Prostate gland (tissue), 2 donors: ENCODE results near the gene ZNF383.

Source experiments
- CTCF ChIP-seq, 4 experiments: fragments of 200-600 bp in 2 of 4; fragments of 450-650 bp in 2 of 4; sonication (generic) in 2 of 4; IDR thresholded peaks; 1 replicate in 3 of 4; 2 replicates in 1 of 4; pipeline ENCODE4 v1.5.1; 2016 to 2019; ENCODE audit warnings: antibody characterized with exemption in 4 of 4, mild to moderate bottlenecking in 2 of 4, moderate library complexity in 2 of 4
- POLR2A ChIP-seq: fragments of 450-650 bp; IDR thresholded peaks from one replicate; pipeline ENCODE4 v1.6.1; 2016; ENCODE audit warnings: antibody characterized with exemption, mild to moderate bottlenecking

GRCh38 chr19:37251308-37252229 is 33.6 kb downstream of the ZNF383 start:
- TF ChIP-seq CTCF (IDR thresholded peaks at IDR 0.05) (no peak), POLR2A (no peak)
